ENCODE data around the gene JAG1.

Gene JAG1

DNA sequence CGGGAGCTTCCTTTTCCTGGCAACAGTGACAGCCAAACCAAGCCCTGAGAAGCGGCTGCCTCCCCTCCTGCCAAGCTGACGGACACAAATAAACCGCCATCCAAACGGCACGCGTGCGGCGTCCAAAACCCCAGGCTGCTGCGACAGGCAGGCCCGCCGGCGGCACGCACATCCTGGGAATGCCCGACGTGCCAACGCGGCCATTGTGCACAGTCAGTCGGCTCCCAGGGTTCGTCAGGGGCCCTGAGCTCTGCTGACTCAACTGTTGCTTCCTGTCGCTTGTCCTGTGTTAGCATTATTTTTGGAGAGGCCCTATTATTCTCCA, 6.8 kb downstream of the JAG1 start:
- DNase-seq: no peak

- DNase-seq: no peak
Measured at GRCh38 chr20:10666221-10667076, 7.3 kb downstream of the JAG1 start.

- no peak for DNase-seq
Measured at GRCh38 chr20:10665791-10666190, 8.0 kb downstream of the JAG1 start.

GRCh38 chr20:10665027-10665561, 8.7 kb downstream of the JAG1 start:
- no peak for DNase-seq

- no peak for DNase-seq
Measured at GRCh38 chr20:10663756-10664155, 10.0 kb downstream of the JAG1 start.

- DNase-seq: no peak
Measured at GRCh38 chr20:10662661-10663458, 10.9 kb downstream of the JAG1 start.

- DNase-seq: no peak
Measured at GRCh38 chr20:10662151-10662550, 11.6 kb downstream of the JAG1 start.

- DNase-seq: no peak
Measured at GRCh38 chr20:10661261-10661660, 12.5 kb downstream of the JAG1 start.

DNA sequence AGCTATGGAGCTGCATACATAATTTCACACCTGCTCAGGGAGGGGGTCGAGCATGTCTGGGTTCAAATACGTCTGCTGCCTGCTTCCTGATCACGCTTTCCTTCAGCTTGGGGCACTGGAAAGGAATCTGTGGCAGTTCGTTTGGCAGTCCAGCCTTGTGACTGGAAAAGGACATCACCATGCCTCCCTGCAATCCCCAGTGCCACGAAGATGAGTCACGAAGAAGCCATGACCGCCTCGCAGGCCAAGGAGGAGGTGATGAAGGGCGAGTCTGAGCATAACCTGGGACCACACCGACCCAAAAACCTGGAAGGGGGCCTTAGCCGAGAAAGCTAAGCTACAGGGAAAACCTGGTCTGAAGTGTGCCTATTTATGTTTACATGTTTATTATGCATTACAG, 13.1 kb downstream of the JAG1 start:
- no peak for DNase-seq

GRCh38 chr20:10659651-10660601, 13.9 kb downstream of the JAG1 start:
- DNase-seq: no peak

DNA sequence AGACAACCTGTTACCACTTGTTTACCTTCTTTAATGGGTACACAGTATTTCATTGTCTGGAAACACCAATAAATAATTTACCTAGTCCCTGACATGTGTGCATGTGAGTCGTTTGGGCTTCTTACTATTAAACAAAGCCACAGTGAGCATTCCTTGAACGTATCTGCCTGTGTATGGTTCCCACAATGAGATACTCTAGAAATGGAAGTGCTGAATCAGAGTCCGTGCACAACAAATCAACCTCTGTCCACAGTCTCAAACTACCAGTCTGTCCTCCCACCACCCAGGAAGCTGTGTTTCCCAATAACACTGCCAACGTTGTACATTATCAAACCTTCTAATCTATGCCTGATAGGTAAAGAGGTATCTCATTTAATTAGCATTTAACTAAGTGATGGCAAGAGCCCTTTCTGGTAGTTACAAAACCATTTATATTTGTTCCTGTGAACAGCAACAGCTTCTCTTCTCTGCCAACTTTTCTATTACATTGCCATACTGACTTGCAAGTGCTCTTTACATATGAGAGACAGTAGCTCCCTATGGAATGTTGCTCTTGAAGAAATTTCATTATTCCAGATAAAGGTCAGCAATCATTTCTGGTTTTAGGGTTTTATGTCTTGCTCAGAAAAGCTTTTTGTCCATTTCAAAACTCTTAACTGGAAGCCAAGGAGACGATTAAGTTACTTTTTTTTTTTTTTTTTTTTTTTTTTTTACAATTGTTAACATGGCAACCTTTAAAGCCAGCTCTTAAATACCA, 14.7 kb downstream of the JAG1 start:
- no peak for DNase-seq

DNA sequence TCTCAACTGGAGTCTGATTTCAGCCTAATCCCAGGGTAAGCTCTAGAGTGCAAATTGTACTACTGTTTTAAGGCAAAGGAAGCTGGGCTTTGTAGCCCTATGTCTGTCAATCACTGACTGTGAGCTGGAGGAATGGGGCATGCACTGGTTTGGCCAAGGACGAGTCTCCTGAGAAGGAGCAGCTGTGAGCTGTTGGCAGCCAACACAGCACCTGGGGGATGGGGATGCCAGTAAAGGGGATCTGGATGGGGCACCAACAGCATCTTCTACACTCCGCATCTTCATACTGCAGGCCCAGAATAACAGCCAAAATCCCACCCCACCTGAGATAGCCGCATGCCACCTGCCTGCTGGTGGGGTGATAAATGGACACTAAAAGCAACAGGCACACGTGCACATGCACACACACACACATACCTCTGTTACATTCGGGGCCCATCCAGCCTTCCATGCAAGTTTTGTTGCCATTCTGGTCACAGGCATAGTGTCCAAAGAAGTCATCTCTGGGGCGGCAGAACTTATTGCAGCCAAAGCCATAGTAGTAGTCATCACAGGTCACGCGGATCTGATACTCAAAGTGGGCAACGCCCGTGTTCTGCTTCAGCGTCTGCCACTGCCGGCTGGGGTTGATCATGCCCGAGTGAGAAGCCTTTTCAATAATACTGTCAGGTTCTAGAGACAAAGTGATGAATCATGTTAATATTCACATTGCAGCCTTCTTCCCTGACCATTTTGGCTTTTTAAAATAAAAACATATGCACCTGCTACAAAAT, 15.6 kb downstream of the JAG1 start:
- no peak for DNase-seq

DNA sequence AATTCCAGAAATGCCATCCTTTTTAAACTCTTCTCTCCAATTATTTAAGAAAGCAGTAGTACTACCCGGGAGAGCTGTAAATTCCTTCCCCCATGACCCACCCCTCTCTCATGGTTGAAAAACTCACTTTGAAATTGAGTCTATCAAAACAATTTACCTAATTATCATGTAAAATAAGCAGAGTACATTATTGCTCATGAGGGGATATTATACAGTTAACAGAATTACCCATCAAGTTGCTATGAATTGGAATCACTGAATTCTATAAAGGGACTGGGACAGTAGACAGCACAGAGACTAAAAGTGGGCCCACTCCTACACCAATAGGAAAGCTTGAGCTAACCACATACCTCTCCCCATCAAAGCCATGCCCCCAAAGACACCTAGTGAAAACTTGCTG, 16.3 kb downstream of the JAG1 start:
- no peak for DNase-seq

DNA sequence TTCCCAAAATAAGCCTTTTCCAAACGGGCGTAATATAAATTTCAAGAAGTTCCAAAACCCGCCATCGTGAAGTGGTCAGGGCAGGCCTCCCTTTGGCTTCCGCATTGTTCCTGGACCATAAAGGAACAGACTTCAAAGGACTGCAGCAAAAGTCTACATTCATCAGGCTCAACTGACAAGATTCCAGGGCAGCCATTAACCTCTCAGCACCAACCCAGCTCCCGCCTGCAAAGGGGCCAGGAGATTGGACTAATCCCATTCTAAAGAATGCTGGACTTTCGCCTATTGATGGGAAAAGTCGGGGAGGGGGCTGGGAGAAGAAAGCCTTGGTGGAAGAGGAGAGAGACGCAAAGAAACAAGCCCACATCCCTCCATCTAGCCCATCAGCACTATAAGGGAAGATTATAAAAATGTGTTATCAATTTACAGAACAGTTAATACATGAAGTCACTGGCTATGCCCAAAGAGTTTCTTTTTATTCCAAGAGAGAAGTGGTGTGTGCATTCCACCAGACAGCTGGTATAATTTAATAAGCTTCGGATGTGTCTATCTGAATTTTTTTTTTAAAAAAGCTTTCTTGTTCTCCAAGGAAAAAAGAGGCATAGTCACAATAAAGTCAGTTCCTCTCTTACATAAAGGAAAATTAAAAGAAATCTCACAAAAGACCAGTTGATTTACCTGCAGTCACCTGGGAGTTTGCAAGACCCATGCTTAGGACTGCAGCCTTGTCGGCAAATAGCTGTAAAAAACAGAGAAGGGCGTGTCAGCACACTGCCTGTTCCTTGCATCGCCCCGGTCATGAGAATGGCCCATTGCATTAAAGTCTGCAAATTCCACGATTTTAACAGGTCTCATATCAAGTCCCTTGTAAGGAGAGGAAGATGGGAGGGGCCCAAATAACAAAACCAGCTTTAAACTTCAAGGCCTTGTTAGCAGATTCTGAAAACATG, 17.8 kb downstream of the JAG1 start:
- no peak for DNase-seq

DNA sequence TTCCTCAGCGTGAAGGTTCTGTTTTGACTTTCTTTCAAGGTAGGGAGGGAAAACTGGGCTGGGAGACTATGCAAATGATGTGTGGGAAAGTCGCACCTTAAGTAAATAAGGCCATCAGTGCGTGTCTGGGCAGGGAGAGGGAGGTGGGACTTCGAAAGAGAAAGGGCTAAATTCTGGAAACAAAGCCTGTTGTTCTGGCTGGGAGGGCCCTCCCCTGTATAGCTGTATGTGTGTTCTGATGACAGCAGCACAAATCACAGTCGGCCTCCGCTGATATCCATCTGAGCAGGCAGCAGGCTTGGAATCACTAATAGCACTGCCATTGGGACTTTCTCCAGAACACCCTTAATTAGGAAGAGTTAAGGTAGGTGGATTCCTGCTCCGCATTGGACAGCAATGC, 19.2 kb downstream of the JAG1 start:
- no peak for DNase-seq

DNA sequence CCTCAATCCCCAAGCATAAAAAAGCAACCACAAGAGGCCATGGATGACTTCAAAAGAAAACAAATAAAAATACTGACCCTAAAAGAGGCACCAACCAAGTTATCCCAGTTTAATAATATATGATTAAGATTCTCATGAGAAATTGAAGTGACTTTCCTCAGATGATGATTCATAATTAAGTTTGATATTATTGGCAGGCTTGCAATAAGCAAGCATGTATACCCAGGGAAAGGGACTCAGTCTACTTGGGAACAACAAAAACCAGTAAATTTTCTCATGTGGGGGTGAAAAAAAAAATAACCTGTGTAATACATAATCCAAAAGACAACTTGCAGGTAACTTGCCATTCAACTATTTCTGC, 19.6 kb downstream of the JAG1 start:
- no peak for DNase-seq

GRCh38 chr20:10653599-10654249, 20.1 kb downstream of the JAG1 start:
- DNase-seq: no peak

DNA sequence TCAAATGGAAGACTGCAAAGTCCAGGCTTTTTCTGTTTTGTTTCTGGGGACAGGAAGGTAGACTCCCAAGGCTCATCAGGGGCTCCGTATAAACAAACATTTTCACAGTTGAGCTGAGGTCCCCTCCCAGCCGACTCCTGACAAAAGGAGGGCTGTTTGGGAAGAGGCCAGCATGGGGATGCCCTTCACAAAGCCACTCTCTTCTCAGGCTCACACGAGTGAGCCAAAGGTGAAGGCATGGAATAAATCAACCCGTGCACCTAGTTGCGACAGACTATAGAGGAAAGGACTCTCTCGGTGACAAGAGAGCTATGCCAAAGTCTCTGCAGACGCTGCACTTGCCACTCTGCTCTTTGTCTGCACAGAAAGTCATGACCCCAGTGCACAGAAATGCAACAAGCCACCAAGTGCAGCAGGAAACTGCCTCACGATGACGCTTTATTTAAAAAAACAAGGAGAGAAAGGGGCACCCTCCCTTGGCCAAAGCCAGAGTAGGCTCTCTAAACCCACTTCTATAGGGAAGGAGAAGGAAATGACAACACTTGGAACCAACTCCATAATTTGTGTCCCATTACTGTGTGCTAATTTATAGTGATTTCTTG, 21.0 kb downstream of the JAG1 start:
- no peak for DNase-seq

DNA sequence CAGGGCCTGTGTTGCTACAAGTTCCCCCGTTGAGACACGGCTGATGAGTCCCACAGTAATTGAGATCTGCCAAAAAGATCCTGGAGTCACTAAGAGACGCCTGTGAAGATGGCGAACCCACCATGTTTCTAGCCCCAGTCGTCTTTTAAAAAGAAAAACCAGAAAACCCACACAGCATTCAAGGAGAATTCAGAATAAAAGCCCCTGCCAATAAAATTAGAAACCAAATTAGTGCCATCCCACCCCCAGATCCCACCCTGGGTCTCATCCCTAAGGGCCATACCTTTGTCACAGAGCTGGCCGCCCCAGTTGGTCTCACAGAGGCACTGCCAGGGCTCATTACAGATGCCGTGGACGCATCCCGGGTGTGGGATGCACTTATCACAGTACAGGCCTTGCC, 21.6 kb downstream of the JAG1 start:
- DNase-seq: no peak

Data from CD4-positive, alpha-beta T cell treated with Interferon gamma for 1 hour (primary cell).